ENCODE data around the gene GALNT2.

GRCh38 chr1:230186874-230187273 lies 119.8 kb downstream of the GALNT2 start:
- TF ChIP-seq CTCF (IDR thresholded peaks at IDR 0.05) = no peak
- TF ChIP-seq EZH2 (IDR thresholded peaks at IDR 0.05; ENCODE audit: borderline replicate concordance, insufficient read depth, low read depth, low read length, poor library complexity, severe bottlenecking) = no peak
